Stimulated activated CD8-positive, alpha-beta memory T cell treated with anti-CD3 and anti-CD28 coated beads, Interleukin-4, amount 100 ng/mL, for 4 hours (primary cell): ENCODE data around the gene INF2.

Experiments used
- DNase-seq, 2 donors: peaks; one replicate each; pipeline ENCODE4 v3.0.0-alpha.2; 2020; ENCODE audit warnings: low read depth in 2 of 2, low spot score in 1 of 2

Gene INF2

DNA sequence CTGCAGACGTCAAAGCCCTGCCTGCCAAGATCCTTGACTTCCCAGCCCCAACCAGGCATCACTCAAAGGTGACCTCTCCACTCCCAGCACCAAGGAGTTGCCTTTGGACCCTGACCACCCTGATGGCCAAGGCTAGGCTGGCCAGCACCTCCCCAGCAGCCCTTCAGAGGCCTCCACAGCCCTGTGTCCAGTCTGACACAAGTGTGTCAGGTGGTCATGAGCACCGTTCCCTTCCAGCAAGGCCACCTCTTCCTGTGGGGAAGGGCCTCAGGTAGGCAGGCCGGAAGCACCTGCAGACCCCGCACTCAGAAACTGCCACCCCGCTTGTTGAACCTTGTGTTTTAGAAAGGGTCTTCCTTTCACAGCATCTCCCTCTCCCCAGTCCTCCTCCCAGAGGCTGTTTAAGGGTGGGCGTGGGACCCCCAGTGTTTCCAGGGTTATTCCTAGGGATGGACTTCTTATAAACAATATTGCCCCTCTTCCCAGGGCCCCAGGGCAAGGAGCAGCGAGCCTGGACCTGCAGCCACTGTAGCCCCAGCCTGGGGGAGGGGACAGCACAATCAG, 13.2 kb upstream of the INF2 start:
- no peak for DNase-seq

DNA sequence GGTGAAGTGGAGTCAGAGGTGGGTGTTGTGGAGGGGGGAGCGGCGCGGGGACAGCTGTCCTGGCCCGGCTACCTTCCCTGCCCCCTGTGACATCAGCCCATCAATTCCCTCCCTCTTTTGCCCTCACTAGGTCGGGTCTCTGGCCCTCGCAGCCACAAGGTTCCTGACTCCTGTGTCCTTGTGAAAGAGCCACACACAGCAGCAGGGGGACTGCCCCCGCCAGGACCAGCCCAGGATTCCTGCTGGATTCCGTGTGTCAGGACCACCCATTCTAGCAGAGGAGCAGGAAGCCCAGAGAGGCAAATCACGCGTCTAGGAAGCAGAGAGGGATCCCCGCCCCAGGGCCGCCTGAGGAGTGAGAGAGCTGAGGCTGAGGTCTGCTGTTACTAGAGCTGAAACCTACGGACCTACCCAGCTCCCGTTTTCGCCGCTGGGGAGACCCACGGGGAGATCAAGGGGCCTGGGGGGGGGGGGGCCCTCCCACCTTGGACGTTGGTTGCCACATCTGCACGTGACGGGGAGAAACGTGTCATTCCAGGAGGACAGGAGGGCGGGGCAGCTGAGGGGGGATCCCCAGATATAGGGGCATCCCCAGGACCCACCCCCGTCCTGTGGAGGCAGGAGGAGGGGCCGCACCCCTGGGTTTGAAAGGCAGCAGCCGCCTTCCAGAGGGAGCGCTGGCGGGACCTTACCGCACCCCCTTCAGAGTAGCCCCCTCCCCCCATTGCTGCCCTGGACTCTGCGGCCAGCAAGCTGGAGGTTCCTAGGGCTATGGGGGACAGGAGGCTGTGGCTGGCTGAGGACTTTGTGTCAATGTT, 12.5 kb upstream of the INF2 start:
- no peak for DNase-seq

GRCh38 chr14:104677512-104678332, 11.7 kb upstream of the INF2 start:
- DNase-seq, result peak; percentile 41 to 68

GRCh38 chr14:104678346-104678745, 11.1 kb upstream of the INF2 start:
- no peak for DNase-seq

DNA sequence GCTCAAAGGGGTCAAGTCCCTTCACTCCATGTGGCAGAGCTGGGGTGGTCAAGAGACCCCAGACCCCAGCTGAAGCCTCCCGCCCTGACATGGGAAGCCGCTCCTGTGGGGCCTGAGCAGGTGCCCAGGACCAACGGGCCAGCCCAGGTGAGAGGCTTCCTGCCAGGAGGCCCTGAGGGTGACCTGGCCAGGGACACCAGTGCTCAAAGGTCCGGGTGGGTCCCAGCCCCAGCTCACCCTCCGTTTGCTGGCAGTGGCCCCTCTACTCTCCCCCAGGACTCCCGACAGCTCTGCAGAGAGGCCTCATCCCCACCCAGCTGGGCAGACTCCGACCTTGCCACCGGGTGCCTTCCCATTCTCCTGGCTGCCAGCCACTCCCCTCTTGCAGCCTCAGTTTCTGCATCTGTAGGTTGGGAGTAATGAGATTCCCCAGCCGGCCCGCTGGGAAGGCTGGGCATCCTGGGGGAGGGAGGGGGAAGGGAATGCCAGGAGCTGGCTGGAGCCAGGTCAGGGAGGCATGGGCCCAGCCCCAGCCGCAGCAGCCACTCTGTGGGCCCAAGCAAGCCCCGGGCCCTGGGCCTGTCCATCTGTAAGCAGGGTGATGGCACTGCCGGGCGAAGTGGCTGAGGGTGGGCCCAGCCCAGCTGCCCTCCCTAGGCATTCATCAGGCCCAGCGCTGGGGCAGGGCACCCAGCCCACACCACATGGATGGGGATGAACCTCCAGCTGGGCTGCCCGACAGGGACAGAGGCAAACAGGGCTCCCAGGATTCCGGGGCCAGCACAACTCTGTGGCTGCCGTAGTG, 10.3 kb upstream of the INF2 start:
- no peak for DNase-seq

DNA sequence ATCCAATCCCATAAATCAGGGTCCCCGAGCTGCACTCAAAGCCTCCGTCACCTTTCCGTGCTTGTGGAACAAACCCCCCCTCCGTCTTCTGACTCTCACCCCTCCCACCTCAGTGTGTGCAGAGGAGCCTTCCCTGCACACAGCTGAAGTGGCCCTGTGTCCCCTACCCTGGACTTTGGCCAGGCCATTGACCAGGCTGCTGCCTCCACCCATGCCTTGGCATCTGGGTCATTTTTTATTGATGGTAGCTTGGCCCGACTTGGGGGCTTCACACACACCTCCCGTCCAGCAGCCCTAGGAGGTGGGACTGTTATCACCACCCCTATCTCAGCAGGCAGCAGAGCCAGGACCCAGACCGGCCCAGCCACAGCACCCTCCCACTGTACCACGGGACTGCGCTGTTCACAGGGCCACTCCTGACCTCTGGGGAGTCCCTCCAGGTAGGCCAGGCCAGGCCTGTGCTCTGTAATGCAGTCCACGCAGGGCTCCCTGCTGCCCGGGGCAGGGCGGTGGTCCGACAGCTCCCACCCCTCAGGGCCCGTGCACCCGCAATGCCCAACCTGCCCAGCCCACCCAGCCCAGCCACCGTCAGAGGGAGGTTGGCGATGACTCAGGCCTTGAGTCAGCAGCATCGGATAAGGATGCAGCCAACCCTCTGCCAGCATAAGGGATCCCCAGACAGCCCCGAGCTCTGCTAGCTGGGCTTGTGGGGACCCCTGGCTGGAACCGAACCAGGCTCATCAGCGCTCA, 9.2 kb upstream of the INF2 start:
- DNase-seq, result no peak

GRCh38 chr14:104680806-104681688, 8.4 kb upstream of the INF2 start:
- no peak for DNase-seq

- DNase-seq, result no peak
These were observed 7.7 kb upstream of the INF2 start for GRCh38 chr14:104681689-104682074.

DNA sequence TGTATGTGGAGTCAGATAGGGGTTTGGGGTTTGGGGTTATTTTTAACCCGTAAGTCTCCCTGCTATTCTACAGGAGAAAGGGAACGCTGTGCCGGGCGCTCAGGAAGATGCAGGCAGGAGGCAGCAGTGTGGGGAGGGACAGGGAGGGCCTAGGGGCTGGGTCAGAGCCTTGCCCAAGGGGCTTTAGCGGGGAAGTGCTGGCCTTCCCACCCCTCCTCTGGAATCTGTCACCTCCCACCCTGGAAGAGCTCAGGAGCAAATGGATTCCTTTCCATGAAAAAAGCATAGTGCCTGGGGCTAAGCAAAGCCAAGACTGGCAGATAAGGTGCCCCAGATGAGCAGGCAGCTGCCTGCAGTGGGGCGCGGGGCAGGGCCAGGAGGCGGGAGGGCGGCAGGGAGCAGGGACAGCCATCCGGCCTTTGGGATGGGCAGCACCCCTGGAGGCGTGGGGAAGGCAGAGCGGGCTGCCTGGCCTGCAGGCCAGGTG, 7.3 kb upstream of the INF2 start:
- no peak for DNase-seq

DNA sequence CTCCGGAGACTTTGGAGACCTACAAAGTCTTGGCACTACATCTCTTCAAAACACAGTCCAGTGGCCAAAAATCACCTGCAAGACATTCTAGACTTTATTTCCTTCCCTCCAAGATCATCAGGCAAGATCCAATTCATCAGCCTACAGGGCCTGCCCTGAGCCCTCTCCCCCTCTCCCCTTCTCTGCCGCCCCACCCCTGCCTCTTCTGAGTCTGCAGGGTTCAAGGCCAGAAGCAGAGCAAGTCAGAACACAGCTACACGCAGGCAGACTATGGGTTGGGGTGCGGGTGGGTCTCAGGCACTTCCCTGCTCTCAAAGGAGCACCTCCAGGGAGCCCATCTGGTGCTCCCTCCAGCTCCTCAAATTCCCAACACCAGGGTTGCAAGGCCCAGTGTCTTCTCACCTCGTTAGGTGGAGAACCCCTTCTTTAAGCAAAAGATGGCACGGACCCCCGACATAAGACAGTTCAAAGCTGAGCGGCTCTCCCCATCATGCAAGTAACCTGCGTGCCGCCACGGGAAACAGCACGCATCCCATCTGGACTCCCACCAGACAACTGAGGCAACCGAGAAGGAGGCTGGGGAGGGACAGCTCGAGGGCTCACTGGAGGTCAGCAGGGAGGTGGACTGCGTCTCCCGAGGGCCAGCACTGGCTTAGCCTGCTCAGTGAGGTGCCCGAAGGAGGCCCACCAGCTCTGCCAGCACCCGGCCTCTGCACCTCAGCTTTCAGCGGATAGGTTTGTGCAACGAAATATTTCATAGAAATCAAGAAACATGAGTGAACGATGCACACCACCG, 5.6 kb upstream of the INF2 start:
- no peak for DNase-seq

GRCh38 chr14:104684449-104684821, 5.0 kb upstream of the INF2 start:
- no peak for DNase-seq

GRCh38 chr14:104685216-104685997, 4.0 kb upstream of the INF2 start:
- DNase-seq, result no peak

- DNase-seq, result no peak
These were observed 3.3 kb upstream of the INF2 start for GRCh38 chr14:104685998-104686610.

DNA sequence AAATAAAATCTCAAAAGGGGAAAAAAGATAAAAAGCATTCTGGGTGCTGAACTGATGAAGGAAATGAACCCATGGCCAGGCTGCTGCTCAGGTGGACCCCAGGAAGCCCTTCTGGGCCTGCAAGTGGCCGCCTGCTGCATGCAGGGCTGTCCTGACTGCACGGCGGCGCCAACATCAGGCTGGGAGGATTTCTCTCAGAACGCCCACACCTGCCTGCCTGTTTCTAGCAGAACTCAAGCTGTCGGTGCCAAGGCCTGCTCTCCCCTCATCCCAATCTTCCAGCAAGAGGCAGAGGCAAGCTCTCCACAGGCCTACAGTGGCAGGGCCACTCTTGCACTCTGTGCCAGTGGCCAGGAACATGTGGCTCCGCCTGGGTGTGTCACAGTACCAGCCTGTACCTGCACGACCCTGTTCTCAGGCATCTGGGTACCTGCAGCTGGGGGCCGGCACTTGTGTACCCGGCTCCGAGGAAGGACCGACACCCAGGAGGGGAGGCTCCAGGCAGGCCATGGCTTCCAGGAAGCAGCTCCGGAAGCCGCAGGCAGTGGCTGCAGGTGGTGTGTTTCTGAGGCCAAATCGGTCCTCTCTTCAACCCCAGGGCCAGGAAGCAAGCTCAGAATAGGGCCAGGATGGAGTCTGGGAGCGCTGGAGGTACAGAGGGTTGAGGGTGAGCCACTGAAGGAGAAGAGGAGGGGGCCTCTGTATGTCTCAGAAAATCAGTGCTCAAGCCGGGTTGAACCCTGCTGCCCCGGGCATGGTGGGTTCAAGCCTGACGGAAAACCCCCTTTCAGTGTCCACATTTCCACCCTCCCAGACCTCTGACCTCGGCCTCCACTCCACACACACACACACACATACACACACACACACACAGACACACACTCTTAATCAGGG, 2.5 kb upstream of the INF2 start:
- no peak for DNase-seq

DNA sequence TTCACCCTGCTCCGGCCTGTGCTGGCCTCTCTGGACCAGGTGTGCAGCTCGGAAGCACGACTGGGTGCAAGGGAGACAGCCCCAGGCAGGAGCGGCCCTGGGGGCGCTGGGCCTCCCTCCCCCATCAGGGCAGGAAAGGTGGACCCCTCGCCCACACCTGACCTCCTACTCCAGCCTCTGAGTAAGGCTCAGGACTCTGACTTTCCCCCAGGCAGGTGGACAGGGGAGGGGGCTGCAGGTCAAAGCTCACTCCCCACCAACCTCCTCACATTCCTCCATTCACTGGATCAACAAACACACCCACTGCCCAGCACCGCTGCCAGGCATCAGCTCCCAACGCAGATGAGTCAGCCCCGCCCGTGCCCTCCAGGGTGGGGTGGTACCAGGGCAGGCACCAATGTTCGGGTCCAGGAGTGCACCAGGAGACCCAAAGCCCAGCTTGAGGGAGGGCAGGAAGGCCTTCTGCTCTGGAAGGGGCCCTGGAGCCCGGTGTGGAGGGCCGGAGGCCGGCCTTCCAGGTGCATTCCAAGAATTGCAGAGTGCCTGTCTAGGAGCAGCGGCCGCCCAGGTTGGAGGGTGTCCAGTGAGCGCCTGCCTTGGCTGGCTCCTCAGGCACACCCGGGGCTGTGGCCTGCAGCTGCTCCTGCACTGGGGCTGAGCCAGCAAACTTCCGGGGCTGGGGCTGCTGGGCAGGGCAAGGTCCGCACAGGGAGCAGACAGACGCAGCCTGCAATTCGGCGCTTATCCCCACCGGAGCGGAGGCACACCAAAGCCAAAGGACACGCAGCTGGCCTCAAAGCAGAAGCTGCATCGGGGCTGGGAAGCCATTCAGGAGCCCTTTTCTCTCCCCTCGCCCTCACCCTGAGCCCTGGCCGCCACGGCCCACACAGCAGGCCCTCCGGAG, 1.6 kb upstream of the INF2 start:
- DNase-seq, result no peak
